AG09319 (cell line): ENCODE results near the gene RTP2.
"Not testable (repeated sequence)": the region's sequence is repeated elsewhere in the genome, so short reads cannot be mapped to it uniquely, and the experiment has no call there.

ENCODE experiments used
- DNase-seq: peaks from one replicate; pipeline ENCODE4 v3.0.0-alpha.2; 2010; ENCODE audit warnings: low read depth; ENCODE audit errors: extremely low read depth
- CTCF ChIP-seq: IDR thresholded peaks from 2 replicates; pipeline ENCODE4 v1.5.1; 2011; ENCODE audit warnings: low read depth, mild to moderate bottlenecking, inconsistent platforms, low read length, moderate library complexity

Gene RTP2

GRCh38 chr3:187684444-187684843, 17.9 kb downstream of the RTP2 start:
- DNase-seq = no peak
- no peak for TF ChIP-seq CTCF

GRCh38 chr3:187681756-187682155, 20.6 kb downstream of the RTP2 start:
- not testable (repeated sequence) for DNase-seq

GRCh38 chr3:187679638-187680396, 22.5 kb downstream of the RTP2 start:
- DNase-seq = peak; percentile 38
- peak; percentile 97 for TF ChIP-seq CTCF

- peak; percentile 53 for DNase-seq
- TF ChIP-seq CTCF = peak; percentile 79
These were observed 23.6 kb downstream of the RTP2 start for GRCh38 chr3:187678726-187679268.

GRCh38 chr3:187677604-187678003, 24.8 kb downstream of the RTP2 start:
- TF ChIP-seq CTCF = no peak
- no peak for DNase-seq

GRCh38 chr3:187673012-187673411, 29.3 kb downstream of the RTP2 start:
- TF ChIP-seq CTCF = no peak
- DNase-seq = no peak

GRCh38 chr3:187669675-187670504, 32.5 kb downstream of the RTP2 start, which contains the start of gene SST:
TSS of gene SST (minus strand) at chr3:187670394. CDS start at chr3:187670291, 103 bp downstream.
- no peak for DNase-seq
- no peak for TF ChIP-seq CTCF
